ENCODE data around the gene NEU1.

Gene NEU1

GRCh38 chr6:31896856-31897611 is 34.4 kb upstream of the NEU1 start:
- H3K9me3 ChIP-seq (ENCODE audit: control insufficient read depth in 5 of 5, low read length in 5 of 5): no peaks in the 10 kb centered on the region
- H3K27ac ChIP-seq (ENCODE audit: low read depth, low read length): peak overlapping the region; percentile 65
- peak overlapping the region in 4 of 5 donors; percentile 10 to 76 (median 44) for H3K9ac ChIP-seq (ENCODE audit: low read length in 5 of 5)
- H3K4me3 ChIP-seq (ENCODE audit: low read depth in 1 of 5, low read length in 5 of 5): peak overlapping the region; percentile 48 to 98 (median 97)
- H3K4me1 ChIP-seq (ENCODE audit: control insufficient read depth in 5 of 5, insufficient read depth in 5 of 5, low read length in 5 of 5): peaks cover 2 to 39% (median 27%) of the 10 kb centered on the region in 5 donors
- H3K36me3 ChIP-seq (ENCODE audit: control insufficient read depth in 5 of 5, insufficient read depth in 5 of 5, low read length in 5 of 5): peaks cover 0 to 26% (median 20%) of the 10 kb centered on the region in 5 donors
- no peaks in the 10 kb centered on the region for H3K27me3 ChIP-seq (ENCODE audit: control insufficient read depth in 5 of 5, insufficient read depth in 4 of 5, low read length in 5 of 5)

- Histone ChIP-seq H3K4me3 (ENCODE audit: low read depth in 1 of 5, low read length in 5 of 5) (peak overlapping the region; percentile 48 to 98 (median 97)), H3K9me3 (ENCODE audit: control insufficient read depth in 5 of 5, low read length in 5 of 5) (no peaks in the 10 kb centered on the region), H3K27ac (ENCODE audit: low read depth, low read length) (peak overlapping the region; percentile 65), H3K9ac (ENCODE audit: low read length in 5 of 5) (peak overlapping the region in 4 of 5 donors; percentile 10 to 76 (median 44)), H3K27me3 (ENCODE audit: control insufficient read depth in 5 of 5, insufficient read depth in 4 of 5, low read length in 5 of 5) (no peaks in the 10 kb centered on the region), H3K4me1 (ENCODE audit: control insufficient read depth in 5 of 5, insufficient read depth in 5 of 5, low read length in 5 of 5) (peaks cover 2 to 36% (median 26%) of the 10 kb centered on the region in 5 donors), H3K36me3 (ENCODE audit: control insufficient read depth in 5 of 5, insufficient read depth in 5 of 5, low read length in 5 of 5) (peaks cover 2 to 28% (median 25%) of the 10 kb centered on the region in 5 donors)
Measured at GRCh38 chr6:31896493-31896855, 33.9 kb upstream of the NEU1 start.

GRCh38 chr6:31892821-31893220 is 30.2 kb upstream of the NEU1 start:
- no peak overlapping the region for H3K9ac ChIP-seq (ENCODE audit: low read length in 5 of 5)
- H3K27me3 ChIP-seq (ENCODE audit: control insufficient read depth in 5 of 5, insufficient read depth in 4 of 5, low read length in 5 of 5): no peaks in the 10 kb centered on the region
- peaks cover 0 to 8% (median 8%) of the 10 kb centered on the region in 5 donors for H3K4me1 ChIP-seq (ENCODE audit: control insufficient read depth in 5 of 5, insufficient read depth in 5 of 5, low read length in 5 of 5)
- no peak overlapping the region for H3K4me3 ChIP-seq (ENCODE audit: low read depth in 1 of 5, low read length in 5 of 5)
- H3K27ac ChIP-seq (ENCODE audit: low read depth, low read length): no peak overlapping the region
- H3K9me3 ChIP-seq (ENCODE audit: control insufficient read depth in 5 of 5, low read length in 5 of 5): no peaks in the 10 kb centered on the region
- peaks cover 6 to 55% (median 52%) of the 10 kb centered on the region in 5 donors for H3K36me3 ChIP-seq (ENCODE audit: control insufficient read depth in 5 of 5, insufficient read depth in 5 of 5, low read length in 5 of 5)

GRCh38 chr6:31889331-31889972 is 26.8 kb upstream of the NEU1 start:
- H3K36me3 ChIP-seq (ENCODE audit: control insufficient read depth in 5 of 5, insufficient read depth in 5 of 5, low read length in 5 of 5): peaks cover 6 to 80% (median 71%) of the 10 kb centered on the region in 5 donors

GRCh38 chr6:31888276-31889258 is 25.9 kb upstream of the NEU1 start:
- Histone ChIP-seq H3K4me1 (ENCODE audit: control insufficient read depth in 5 of 5, insufficient read depth in 5 of 5, low read length in 5 of 5) (no peaks in the 10 kb centered on the region), H3K27me3 (ENCODE audit: control insufficient read depth in 5 of 5, insufficient read depth in 4 of 5, low read length in 5 of 5) (no peaks in the 10 kb centered on the region), H3K36me3 (ENCODE audit: control insufficient read depth in 5 of 5, insufficient read depth in 5 of 5, low read length in 5 of 5) (peaks cover 6 to 87% (median 79%) of the 10 kb centered on the region in 5 donors), H3K9me3 (ENCODE audit: control insufficient read depth in 5 of 5, low read length in 5 of 5) (no peaks in the 10 kb centered on the region), H3K27ac (ENCODE audit: low read depth, low read length) (no peak overlapping the region), H3K9ac (ENCODE audit: low read length in 5 of 5) (no peak overlapping the region), H3K4me3 (ENCODE audit: low read depth in 1 of 5, low read length in 5 of 5) (no peak overlapping the region)

More at GRCh38 chr6:31889331-31889972, 26.8 kb upstream of the NEU1 start:
- Histone ChIP-seq H3K9ac (ENCODE audit: low read length in 5 of 5) (no peak overlapping the region), H3K9me3 (ENCODE audit: control insufficient read depth in 5 of 5, low read length in 5 of 5) (no peaks in the 10 kb centered on the region), H3K4me1 (ENCODE audit: control insufficient read depth in 5 of 5, insufficient read depth in 5 of 5, low read length in 5 of 5) (no peaks in the 10 kb centered on the region), H3K4me3 (ENCODE audit: low read depth in 1 of 5, low read length in 5 of 5) (no peak overlapping the region), H3K27ac (ENCODE audit: low read depth, low read length) (no peak overlapping the region), H3K27me3 (ENCODE audit: control insufficient read depth in 5 of 5, insufficient read depth in 4 of 5, low read length in 5 of 5) (no peaks in the 10 kb centered on the region)

- Histone ChIP-seq H3K4me1 (ENCODE audit: control insufficient read depth in 5 of 5, insufficient read depth in 5 of 5, low read length in 5 of 5) (no peaks in the 10 kb centered on the region), H3K27ac (ENCODE audit: low read depth, low read length) (no peak overlapping the region), H3K9me3 (ENCODE audit: control insufficient read depth in 5 of 5, low read length in 5 of 5) (no peaks in the 10 kb centered on the region), H3K9ac (ENCODE audit: low read length in 5 of 5) (no peak overlapping the region), H3K4me3 (ENCODE audit: low read depth in 1 of 5, low read length in 5 of 5) (no peak overlapping the region), H3K36me3 (ENCODE audit: control insufficient read depth in 5 of 5, insufficient read depth in 5 of 5, low read length in 5 of 5) (peaks cover 6 to 87% (median 80%) of the 10 kb centered on the region in 5 donors), H3K27me3 (ENCODE audit: control insufficient read depth in 5 of 5, insufficient read depth in 4 of 5, low read length in 5 of 5) (no peaks in the 10 kb centered on the region)
Measured at GRCh38 chr6:31887173-31888007, 24.8 kb upstream of the NEU1 start.

- Histone ChIP-seq H3K27ac (ENCODE audit: low read depth, low read length) (no peak overlapping the region), H3K4me3 (ENCODE audit: low read depth in 1 of 5, low read length in 5 of 5) (no peak overlapping the region), H3K4me1 (ENCODE audit: control insufficient read depth in 5 of 5, insufficient read depth in 5 of 5, low read length in 5 of 5) (no peaks in the 10 kb centered on the region), H3K36me3 (ENCODE audit: control insufficient read depth in 5 of 5, insufficient read depth in 5 of 5, low read length in 5 of 5) (peaks cover 5 to 85% (median 80%) of the 10 kb centered on the region in 5 donors), H3K9ac (ENCODE audit: low read length in 5 of 5) (no peak overlapping the region), H3K27me3 (ENCODE audit: control insufficient read depth in 5 of 5, insufficient read depth in 4 of 5, low read length in 5 of 5) (no peaks in the 10 kb centered on the region), H3K9me3 (ENCODE audit: control insufficient read depth in 5 of 5, low read length in 5 of 5) (no peaks in the 10 kb centered on the region)
Measured at GRCh38 chr6:31886541-31886991, 23.9 kb upstream of the NEU1 start.

- Histone ChIP-seq H3K27me3 (ENCODE audit: control insufficient read depth in 5 of 5, insufficient read depth in 4 of 5, low read length in 5 of 5) (no peaks in the 10 kb centered on the region), H3K9me3 (ENCODE audit: control insufficient read depth in 5 of 5, low read length in 5 of 5) (no peaks in the 10 kb centered on the region), H3K9ac (ENCODE audit: low read length in 5 of 5) (no peak overlapping the region), H3K4me1 (ENCODE audit: control insufficient read depth in 5 of 5, insufficient read depth in 5 of 5, low read length in 5 of 5) (no peaks in the 10 kb centered on the region), H3K36me3 (ENCODE audit: control insufficient read depth in 5 of 5, insufficient read depth in 5 of 5, low read length in 5 of 5) (peaks cover 0 to 94% (median 91%) of the 10 kb centered on the region in 5 donors), H3K27ac (ENCODE audit: low read depth, low read length) (no peak overlapping the region), H3K4me3 (ENCODE audit: low read depth in 1 of 5, low read length in 5 of 5) (no peak overlapping the region)
Measured at GRCh38 chr6:31884528-31885035, 22.0 kb upstream of the NEU1 start.

- Histone ChIP-seq H3K4me3 (ENCODE audit: low read depth in 1 of 5, low read length in 5 of 5) (no peak overlapping the region), H3K27ac (ENCODE audit: low read depth, low read length) (no peak overlapping the region), H3K9ac (ENCODE audit: low read length in 5 of 5) (no peak overlapping the region), H3K27me3 (ENCODE audit: control insufficient read depth in 5 of 5, insufficient read depth in 4 of 5, low read length in 5 of 5) (no peaks in the 10 kb centered on the region), H3K36me3 (ENCODE audit: control insufficient read depth in 5 of 5, insufficient read depth in 5 of 5, low read length in 5 of 5) (peaks cover 0 to 87% (median 84%) of the 10 kb centered on the region in 5 donors), H3K9me3 (ENCODE audit: control insufficient read depth in 5 of 5, low read length in 5 of 5) (no peaks in the 10 kb centered on the region), H3K4me1 (ENCODE audit: control insufficient read depth in 5 of 5, insufficient read depth in 5 of 5, low read length in 5 of 5) (no peaks in the 10 kb centered on the region)
Measured at GRCh38 chr6:31883676-31884075, 21.1 kb upstream of the NEU1 start.
